Lower leg skin (tissue), 3 donors: ENCODE measurements around the gene MRPL34.

Source experiments
- POLR2A ChIP-seq, 2 donors: fragments of 450-650 bp; IDR thresholded peaks; one replicate each; pipeline ENCODE4 v1.6.1; 2016 to 2017; ENCODE audit warnings: antibody characterized with exemption in 2 of 2, mild to moderate bottlenecking in 1 of 2, moderate library complexity in 1 of 2
- TF ChIP-seq, protein P1 (sequence below), 3 donors: fragments of 450-650 bp; IDR thresholded peaks; one replicate each; pipeline ENCODE4 v1.5.1; 2016; ENCODE audit warnings: antibody characterized with exemption in 3 of 3, mild to moderate bottlenecking in 3 of 3, moderate library complexity in 2 of 3

DNA sequence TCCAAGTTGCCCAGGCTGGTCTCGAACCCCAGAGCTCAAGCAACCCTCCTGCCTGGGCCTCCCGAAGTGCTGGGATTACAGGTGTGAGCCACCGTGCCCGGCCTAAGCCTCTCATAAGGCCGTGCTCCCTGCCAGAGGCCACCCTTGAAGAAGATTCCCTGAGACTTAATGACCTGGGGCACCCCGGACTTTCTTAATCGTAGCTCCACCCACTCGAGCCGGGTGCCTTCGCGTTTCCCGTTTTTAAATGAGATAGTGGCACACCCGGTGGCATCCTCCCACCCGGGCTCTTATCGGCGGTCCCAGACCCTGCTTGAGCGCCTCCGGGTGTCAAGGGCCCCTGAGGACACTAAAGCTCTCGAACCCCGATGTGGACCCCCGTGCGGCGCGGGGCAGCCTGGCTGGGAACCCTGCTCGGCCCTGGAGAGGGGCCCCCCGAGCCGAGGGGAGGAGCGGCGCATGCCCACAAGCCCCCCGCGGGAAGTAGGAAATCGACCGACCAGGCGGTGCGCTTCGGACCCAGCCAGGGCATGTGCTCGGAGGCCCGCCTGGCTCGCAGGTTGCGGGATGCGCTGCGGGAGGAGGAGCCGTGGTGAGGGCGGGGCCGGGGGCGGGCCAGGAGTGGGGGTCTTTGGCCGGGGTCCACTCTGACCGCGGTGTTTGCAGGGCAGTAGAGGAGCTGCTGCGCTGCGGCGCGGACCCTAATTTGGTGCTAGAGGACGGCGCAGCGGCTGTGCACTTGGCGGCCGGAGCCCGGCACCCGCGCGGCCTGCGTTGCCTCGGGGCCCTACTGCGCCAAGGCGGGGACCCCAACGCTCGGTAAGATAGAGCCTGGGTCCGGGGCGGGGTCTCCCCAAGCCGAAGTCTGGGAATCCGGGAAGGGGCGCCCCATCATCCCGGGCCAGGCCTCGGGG lies 24.0 kb upstream of the MRPL34 start, which contains the start of gene ANKLE1:
- TF ChIP-seq, protein P1, sequence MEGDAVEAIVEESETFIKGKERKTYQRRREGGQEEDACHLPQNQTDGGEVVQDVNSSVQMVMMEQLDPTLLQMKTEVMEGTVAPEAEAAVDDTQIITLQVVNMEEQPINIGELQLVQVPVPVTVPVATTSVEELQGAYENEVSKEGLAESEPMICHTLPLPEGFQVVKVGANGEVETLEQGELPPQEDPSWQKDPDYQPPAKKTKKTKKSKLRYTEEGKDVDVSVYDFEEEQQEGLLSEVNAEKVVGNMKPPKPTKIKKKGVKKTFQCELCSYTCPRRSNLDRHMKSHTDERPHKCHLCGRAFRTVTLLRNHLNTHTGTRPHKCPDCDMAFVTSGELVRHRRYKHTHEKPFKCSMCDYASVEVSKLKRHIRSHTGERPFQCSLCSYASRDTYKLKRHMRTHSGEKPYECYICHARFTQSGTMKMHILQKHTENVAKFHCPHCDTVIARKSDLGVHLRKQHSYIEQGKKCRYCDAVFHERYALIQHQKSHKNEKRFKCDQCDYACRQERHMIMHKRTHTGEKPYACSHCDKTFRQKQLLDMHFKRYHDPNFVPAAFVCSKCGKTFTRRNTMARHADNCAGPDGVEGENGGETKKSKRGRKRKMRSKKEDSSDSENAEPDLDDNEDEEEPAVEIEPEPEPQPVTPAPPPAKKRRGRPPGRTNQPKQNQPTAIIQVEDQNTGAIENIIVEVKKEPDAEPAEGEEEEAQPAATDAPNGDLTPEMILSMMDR (IDR thresholded peaks at IDR 0.05), result no peak
- no peak for TF ChIP-seq POLR2A (IDR thresholded peaks at IDR 0.05)
